ENCODE results near the gene TEX51.

Gene TEX51

GRCh38 chr2:126907671-126908070 is 9.0 kb downstream of the TEX51 start:
- Mint-ChIP-seq H3K9me3 (no peaks in the 10 kb centered on the region), H3K4me3 (no peak overlapping the region), H3K4me1 (ENCODE audit: low read depth) (no peaks in the 10 kb centered on the region), H3K36me3 (ENCODE audit: low read depth) (no peaks in the 10 kb centered on the region), H3K27me3 (peaks cover 1% of the 10 kb centered on the region), H3K27ac (no peak overlapping the region)
- intact Hi-C loops (cut with micrococcal nuclease): no loop called here

GRCh38 chr2:126908721-126909177 is 10.1 kb downstream of the TEX51 start:
- H3K4me3 Mint-ChIP-seq: no peak overlapping the region
- H3K27ac Mint-ChIP-seq: no peak overlapping the region
- no peaks in the 10 kb centered on the region for H3K4me1 Mint-ChIP-seq (ENCODE audit: low read depth)
- no peaks in the 10 kb centered on the region for H3K36me3 Mint-ChIP-seq (ENCODE audit: low read depth)
- no peaks in the 10 kb centered on the region for H3K27me3 Mint-ChIP-seq
- intact Hi-C loops (cut with micrococcal nuclease): no loop called here
- H3K9me3 Mint-ChIP-seq: no peaks in the 10 kb centered on the region

GRCh38 chr2:126909366-126909765 is 10.7 kb downstream of the TEX51 start:
- intact Hi-C loops (cut with micrococcal nuclease): no loop called here
- H3K36me3 Mint-ChIP-seq (ENCODE audit: low read depth): no peaks in the 10 kb centered on the region
- H3K27ac Mint-ChIP-seq: no peak overlapping the region
- no peaks in the 10 kb centered on the region for H3K27me3 Mint-ChIP-seq
- no peaks in the 10 kb centered on the region for H3K4me1 Mint-ChIP-seq (ENCODE audit: low read depth)
- no peaks in the 10 kb centered on the region for H3K9me3 Mint-ChIP-seq
- no peak overlapping the region for H3K4me3 Mint-ChIP-seq

GRCh38 chr2:126909781-126910180 is 11.1 kb downstream of the TEX51 start:
- Mint-ChIP-seq H3K4me1 (ENCODE audit: low read depth) (no peaks in the 10 kb centered on the region), H3K36me3 (ENCODE audit: low read depth) (no peaks in the 10 kb centered on the region), H3K27me3 (no peaks in the 10 kb centered on the region), H3K27ac (no peak overlapping the region), H3K4me3 (no peak overlapping the region), H3K9me3 (no peaks in the 10 kb centered on the region)
- intact Hi-C loops (cut with micrococcal nuclease): no loop called here

- H3K4me3 Mint-ChIP-seq: no peak overlapping the region
- no peaks in the 10 kb centered on the region for H3K4me1 Mint-ChIP-seq (ENCODE audit: low read depth)
- H3K9me3 Mint-ChIP-seq: no peaks in the 10 kb centered on the region
- H3K36me3 Mint-ChIP-seq (ENCODE audit: low read depth): no peaks in the 10 kb centered on the region
- intact Hi-C loops (cut with micrococcal nuclease): no loop called here
- no peak overlapping the region for H3K27ac Mint-ChIP-seq
- H3K27me3 Mint-ChIP-seq: no peaks in the 10 kb centered on the region
Measured at GRCh38 chr2:126910637-126911036, 11.9 kb downstream of the TEX51 start.

GRCh38 chr2:126911111-126911796 is 12.6 kb downstream of the TEX51 start:
- no peak overlapping the region for H3K4me3 Mint-ChIP-seq
- H3K36me3 Mint-ChIP-seq (ENCODE audit: low read depth): no peaks in the 10 kb centered on the region
- no peaks in the 10 kb centered on the region for H3K4me1 Mint-ChIP-seq (ENCODE audit: low read depth)
- intact Hi-C loops (cut with micrococcal nuclease): no loop called here
- H3K27me3 Mint-ChIP-seq: no peaks in the 10 kb centered on the region
- no peak overlapping the region for H3K27ac Mint-ChIP-seq
- H3K9me3 Mint-ChIP-seq: no peaks in the 10 kb centered on the region

- Mint-ChIP-seq H3K9me3 (no peaks in the 10 kb centered on the region), H3K36me3 (ENCODE audit: low read depth) (no peaks in the 10 kb centered on the region), H3K27me3 (no peaks in the 10 kb centered on the region), H3K27ac (no peak overlapping the region), H3K4me1 (ENCODE audit: low read depth) (no peaks in the 10 kb centered on the region), H3K4me3 (no peak overlapping the region)
- intact Hi-C loops (cut with micrococcal nuclease): no loop called here
Measured at GRCh38 chr2:126912201-126912600, 13.5 kb downstream of the TEX51 start.

GRCh38 chr2:126913329-126913728 is 14.6 kb downstream of the TEX51 start:
- H3K4me3 Mint-ChIP-seq: no peak overlapping the region
- no peaks in the 10 kb centered on the region for H3K27me3 Mint-ChIP-seq
- H3K27ac Mint-ChIP-seq: no peak overlapping the region
- intact Hi-C loops (cut with micrococcal nuclease): no loop called here
- H3K36me3 Mint-ChIP-seq (ENCODE audit: low read depth): no peaks in the 10 kb centered on the region
- no peaks in the 10 kb centered on the region for H3K9me3 Mint-ChIP-seq
- H3K4me1 Mint-ChIP-seq (ENCODE audit: low read depth): no peaks in the 10 kb centered on the region

- Mint-ChIP-seq H3K27ac (no peak overlapping the region), H3K9me3 (no peaks in the 10 kb centered on the region), H3K4me1 (ENCODE audit: low read depth) (no peaks in the 10 kb centered on the region), H3K27me3 (no peaks in the 10 kb centered on the region), H3K4me3 (no peak overlapping the region), H3K36me3 (ENCODE audit: low read depth) (no peaks in the 10 kb centered on the region)
- intact Hi-C loops (cut with micrococcal nuclease): no loop called here
Measured at GRCh38 chr2:126913881-126914615, 15.4 kb downstream of the TEX51 start.

- Mint-ChIP-seq H3K4me3 (no peak overlapping the region), H3K4me1 (ENCODE audit: low read depth) (no peaks in the 10 kb centered on the region), H3K9me3 (no peaks in the 10 kb centered on the region), H3K36me3 (ENCODE audit: low read depth) (no peaks in the 10 kb centered on the region), H3K27ac (no peak overlapping the region), H3K27me3 (no peaks in the 10 kb centered on the region)
- intact Hi-C loops (cut with micrococcal nuclease): no loop called here
Measured at GRCh38 chr2:126914811-126915500, 16.3 kb downstream of the TEX51 start.

GRCh38 chr2:126915903-126916302 is 17.2 kb downstream of the TEX51 start:
- Mint-ChIP-seq H3K4me3 (no peak overlapping the region), H3K4me1 (ENCODE audit: low read depth) (no peaks in the 10 kb centered on the region), H3K27me3 (no peaks in the 10 kb centered on the region), H3K27ac (no peak overlapping the region), H3K9me3 (no peaks in the 10 kb centered on the region), H3K36me3 (ENCODE audit: low read depth) (no peaks in the 10 kb centered on the region)
- intact Hi-C loops (cut with micrococcal nuclease): no loop called here

- no peaks in the 10 kb centered on the region for H3K9me3 Mint-ChIP-seq
- intact Hi-C loops (cut with micrococcal nuclease): no loop called here
- no peaks in the 10 kb centered on the region for H3K36me3 Mint-ChIP-seq (ENCODE audit: low read depth)
Measured at GRCh38 chr2:126916744-126917143, 18.1 kb downstream of the TEX51 start.

GRCh38 chr2:126921066-126921465 is 22.4 kb downstream of the TEX51 start:
- H3K4me3 Mint-ChIP-seq: no peak overlapping the region
- H3K36me3 Mint-ChIP-seq (ENCODE audit: low read depth): no peaks in the 10 kb centered on the region
- intact Hi-C loops (cut with micrococcal nuclease): no loop called here
- no peaks in the 10 kb centered on the region for H3K4me1 Mint-ChIP-seq (ENCODE audit: low read depth)
- H3K9me3 Mint-ChIP-seq: no peaks in the 10 kb centered on the region
- no peaks in the 10 kb centered on the region for H3K27me3 Mint-ChIP-seq
- H3K27ac Mint-ChIP-seq: no peak overlapping the region

More at GRCh38 chr2:126916744-126917143, 18.1 kb downstream of the TEX51 start:
- H3K4me3 Mint-ChIP-seq: no peak overlapping the region
- no peaks in the 10 kb centered on the region for H3K27me3 Mint-ChIP-seq
- H3K4me1 Mint-ChIP-seq (ENCODE audit: low read depth): no peaks in the 10 kb centered on the region
- H3K27ac Mint-ChIP-seq: no peak overlapping the region

GRCh38 chr2:126930970-126931590 is 32.4 kb downstream of the TEX51 start:
- H3K4me1 Mint-ChIP-seq (ENCODE audit: low read depth): no peaks in the 10 kb centered on the region
- peaks cover 10% of the 10 kb centered on the region for H3K9me3 Mint-ChIP-seq
- H3K27ac Mint-ChIP-seq: no peak overlapping the region
- no peaks in the 10 kb centered on the region for H3K36me3 Mint-ChIP-seq (ENCODE audit: low read depth)
- no peak overlapping the region for H3K4me3 Mint-ChIP-seq
- intact Hi-C loops (cut with micrococcal nuclease): no loop called here
- peaks cover 3% of the 10 kb centered on the region for H3K27me3 Mint-ChIP-seq
